GM19023 (cell line): ENCODE results near the gene SMG6.
A peak's percentile ranks its signal among the peaks of the same experiment; 100 is the strongest.

Experiments used
- ATAC-seq: cut with Tn5 transposase; IDR thresholded peaks from one replicate; pipeline ENCODE4 v1.9.1; 2021; ENCODE audit warnings: mild to moderate bottlenecking, moderate library complexity; ENCODE audit not compliant: unreplicated experiment

The SMG6 gene

GRCh38 chr17:2237521-2237921, 66.1 kb downstream of the SMG6 start:
- ATAC-seq = no peak

- ATAC-seq = no peak
Observed at GRCh38 chr17:2235792-2236366, 67.7 kb downstream of the SMG6 start.

GRCh38 chr17:2235265-2235664, 68.3 kb downstream of the SMG6 start:
- ATAC-seq = no peak

- ATAC-seq = no peak
Observed at GRCh38 chr17:2233441-2233947, 70.1 kb downstream of the SMG6 start.

GRCh38 chr17:2232244-2232638, 71.3 kb downstream of the SMG6 start:
- ATAC-seq = no peak

GRCh38 chr17:2230877-2231276, 72.7 kb downstream of the SMG6 start:
- no peak for ATAC-seq

GRCh38 chr17:2227025-2227699, 76.4 kb downstream of the SMG6 start:
- no peak for ATAC-seq

GRCh38 chr17:2223617-2223927, 80.0 kb downstream of the SMG6 start:
- no peak for ATAC-seq

GRCh38 chr17:2222901-2223616, 80.5 kb downstream of the SMG6 start:
- ATAC-seq = peak; percentile 57

GRCh38 chr17:2222301-2222700, 81.3 kb downstream of the SMG6 start:
- no peak for ATAC-seq

GRCh38 chr17:2218426-2218825, 85.2 kb downstream of the SMG6 start:
- no peak for ATAC-seq

GRCh38 chr17:2215616-2216364, 87.8 kb downstream of the SMG6 start:
- peak; percentile 91 for ATAC-seq

- no peak for ATAC-seq
Observed at GRCh38 chr17:2214929-2215615, 88.5 kb downstream of the SMG6 start.

GRCh38 chr17:2214047-2214928, 89.3 kb downstream of the SMG6 start:
- ATAC-seq = no peak

- no peak for ATAC-seq
Observed at GRCh38 chr17:2213291-2213960, 90.2 kb downstream of the SMG6 start.

GRCh38 chr17:2212400-2212981, 91.1 kb downstream of the SMG6 start:
- no peak for ATAC-seq

- ATAC-seq = no peak
Observed at GRCh38 chr17:2211661-2212399, 91.8 kb downstream of the SMG6 start.

GRCh38 chr17:2210726-2211125, 92.9 kb downstream of the SMG6 start:
- ATAC-seq = no peak
